Stimulated activated CD8-positive, alpha-beta memory T cell treated with anti-CD3 and anti-CD28 coated beads, Interleukin-4, amount 100 ng/mL, for 4 hours (primary cell): ENCODE results near the gene CDH4.
"Not testable (repeated sequence)": the region's sequence is repeated elsewhere in the genome, so short reads cannot be mapped to it uniquely, and the experiment has no call there.

ENCODE experiments used
- DNase-seq, 2 donors: peaks; one replicate each; pipeline ENCODE4 v3.0.0-alpha.2; 2020; ENCODE audit warnings: low read depth in 2 of 2, low spot score in 1 of 2

The CDH4 gene

DNA sequence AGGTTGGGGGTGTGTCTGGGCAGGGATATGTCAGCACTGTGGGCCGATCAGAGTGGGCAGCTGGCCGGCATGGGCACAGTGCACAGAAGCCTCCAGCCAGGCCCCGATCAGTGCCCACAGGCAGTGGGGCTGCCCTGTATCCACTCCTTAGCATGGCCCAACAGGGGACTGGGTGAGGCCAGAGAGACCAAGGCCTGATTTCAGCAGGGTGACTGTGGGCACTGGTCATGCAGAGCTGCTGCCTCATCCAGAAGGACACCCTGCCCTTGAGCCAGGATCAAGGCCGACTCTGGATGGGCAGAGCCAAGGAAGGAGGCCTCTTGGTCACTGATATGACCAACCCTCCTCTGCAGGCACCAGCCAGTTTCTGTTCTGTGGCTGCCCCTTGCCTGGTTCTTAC, 159.7 kb downstream of the CDH4 start:
- no peak for DNase-seq

DNA sequence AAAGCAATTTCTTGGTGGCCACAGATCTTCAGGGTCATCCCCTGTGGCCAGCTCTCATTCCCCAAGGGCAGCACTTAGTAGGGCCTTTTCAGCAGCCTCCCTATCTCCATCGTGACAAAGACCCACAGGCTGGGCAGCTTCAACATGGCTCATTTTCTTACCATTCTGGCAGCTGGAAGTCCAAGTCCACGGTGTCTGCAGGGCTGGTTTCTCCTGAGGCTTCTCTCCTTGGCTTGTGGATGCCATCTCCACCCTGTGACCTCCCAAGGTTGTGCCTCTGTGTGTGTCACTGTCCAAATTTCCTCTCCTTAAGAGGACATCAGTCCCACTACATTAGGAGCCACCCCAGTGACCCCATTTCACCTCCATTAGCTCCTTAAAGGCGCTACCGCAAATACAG, 161.7 kb downstream of the CDH4 start:
- no peak for DNase-seq

DNA sequence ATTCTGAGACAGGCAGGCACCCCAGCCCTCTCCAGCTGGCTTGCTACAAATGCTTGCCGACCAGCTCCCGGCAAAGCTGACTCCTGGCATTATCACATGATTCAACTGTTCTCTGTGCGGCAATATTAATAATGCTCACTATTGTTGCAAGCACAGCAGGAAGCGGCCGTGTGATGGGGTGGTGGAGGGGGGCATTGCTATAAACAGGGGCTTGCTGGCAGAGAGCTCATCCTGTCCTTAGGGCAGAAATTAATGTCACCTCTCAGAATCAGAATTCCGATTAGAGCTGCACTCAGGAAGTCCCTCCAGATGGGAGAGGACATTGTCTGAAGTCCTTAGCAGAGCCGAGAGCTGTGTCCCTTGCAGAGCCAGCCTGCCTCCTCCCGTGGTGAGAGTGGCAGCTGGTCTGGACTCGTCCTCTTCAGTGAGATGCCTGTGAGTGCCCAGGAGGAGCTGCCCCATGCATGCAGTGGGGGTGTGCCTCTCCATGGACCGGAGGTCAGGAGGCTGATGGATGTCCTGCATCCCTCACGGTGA, 162.5 kb downstream of the CDH4 start:
- DNase-seq: no peak

DNA sequence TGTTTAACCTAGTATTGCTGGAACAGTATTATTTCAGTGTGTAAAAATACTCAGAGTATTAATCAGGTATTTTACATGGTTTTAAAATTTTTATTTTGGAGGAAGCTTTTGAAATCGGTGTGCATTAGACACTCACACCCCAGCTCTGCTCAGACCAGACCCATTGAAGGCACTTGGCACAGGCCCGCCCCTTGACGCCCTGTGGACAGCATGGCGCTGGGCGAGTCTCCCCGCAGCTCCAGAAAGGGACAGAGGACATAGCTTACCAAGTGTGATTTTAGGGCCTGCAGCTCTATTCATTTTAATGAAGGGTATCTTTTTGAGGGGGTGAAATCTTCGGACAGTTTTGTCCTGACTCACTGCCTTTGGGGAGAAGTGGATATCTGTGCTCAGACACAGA, 164.5 kb downstream of the CDH4 start:
- no peak for DNase-seq

DNA sequence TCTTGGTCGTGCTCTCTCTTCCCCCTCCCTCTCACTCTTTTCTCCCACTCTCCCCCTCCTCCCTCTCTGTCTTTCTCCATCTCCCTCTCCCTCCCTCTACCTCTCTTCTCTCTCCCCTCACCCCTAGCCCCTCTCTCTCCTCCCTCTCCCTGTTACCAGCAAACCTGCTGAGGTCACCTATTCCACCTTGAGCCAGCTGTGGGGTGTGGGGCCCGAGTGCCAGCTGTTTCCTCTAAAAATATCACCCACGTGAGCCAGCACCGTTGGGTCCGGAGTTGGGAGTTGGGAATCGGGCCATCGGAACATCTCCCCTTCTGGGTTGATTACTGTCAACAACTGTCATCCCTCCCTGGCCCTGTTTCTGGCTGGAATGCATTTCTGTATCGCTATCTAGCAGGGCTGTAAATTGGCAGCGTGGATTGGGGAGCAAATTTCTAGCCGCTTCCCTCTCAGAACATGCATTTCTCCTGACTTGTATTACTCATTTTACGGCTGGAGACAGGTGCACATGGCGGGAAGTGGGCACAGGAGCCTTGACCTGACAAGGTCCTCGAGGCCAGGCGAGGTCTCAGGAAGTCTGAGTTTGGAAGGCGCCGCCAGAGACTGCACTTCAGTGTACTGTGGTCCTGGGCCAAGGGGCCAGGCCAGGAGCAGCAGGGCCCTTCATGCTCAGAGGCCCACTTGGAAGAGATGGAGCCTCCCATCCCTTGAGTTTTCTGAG, 165.3 kb downstream of the CDH4 start:
- no peak for DNase-seq

DNA sequence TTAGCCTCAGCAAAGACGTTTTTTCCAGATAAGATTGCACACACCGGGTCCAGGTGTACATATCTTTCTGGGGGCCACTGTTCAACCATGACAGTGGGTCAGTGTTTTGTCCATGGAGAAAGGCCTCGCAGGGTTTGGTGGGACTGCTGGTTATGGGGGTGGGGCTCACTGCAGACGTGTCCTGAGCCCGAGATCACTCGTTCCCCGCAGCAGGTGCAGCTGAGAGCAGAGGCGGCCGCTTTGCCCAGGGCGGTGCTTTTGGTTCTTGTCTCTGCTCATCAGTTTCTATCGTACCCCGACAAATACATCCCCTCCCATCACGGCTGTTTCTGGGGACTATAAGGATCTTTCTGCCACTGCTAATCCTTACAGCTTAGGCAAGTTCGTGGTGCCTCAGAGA, 166.9 kb downstream of the CDH4 start:
- no peak for DNase-seq

DNA sequence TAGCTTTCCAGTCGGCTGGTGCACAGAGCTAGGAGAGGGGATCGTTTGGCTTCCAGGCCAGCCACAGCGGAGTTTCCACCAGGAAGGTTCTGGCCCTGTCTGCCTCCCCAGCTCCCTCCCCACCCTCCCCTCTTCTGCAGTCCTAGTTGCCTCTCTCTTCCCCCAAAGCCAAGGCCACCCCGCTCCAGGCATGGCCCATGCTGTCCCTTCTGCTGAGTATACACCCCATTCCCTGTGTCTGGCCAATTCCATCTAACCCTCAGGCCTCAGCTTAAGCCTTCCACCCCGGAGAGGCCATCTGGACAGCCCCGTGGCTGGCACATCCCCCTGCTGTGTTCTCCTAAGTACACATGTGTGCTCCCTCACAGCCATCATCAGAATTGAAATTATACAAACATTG, 167.4 kb downstream of the CDH4 start:
- no peak for DNase-seq

DNA sequence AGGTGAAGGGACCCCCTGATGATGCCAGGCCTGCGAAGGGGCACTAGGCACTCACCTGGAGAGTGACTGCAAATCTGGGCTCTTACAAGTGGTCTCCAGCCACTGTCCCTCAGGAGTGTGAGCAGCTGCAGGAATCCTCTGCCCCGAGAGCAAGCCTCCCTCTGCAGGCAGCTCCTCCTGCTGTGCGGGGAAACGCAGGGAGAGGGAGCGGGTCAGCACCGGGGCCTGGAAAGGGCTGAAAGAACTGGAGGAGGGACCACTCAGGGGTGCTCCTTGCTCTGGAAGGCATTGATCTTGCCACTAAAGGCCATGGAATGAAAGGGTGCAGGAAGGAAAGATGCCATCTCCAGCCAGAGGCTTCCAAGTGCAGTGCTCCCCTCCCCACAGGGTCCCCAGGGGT, 168.0 kb downstream of the CDH4 start:
- no peak for DNase-seq

DNA sequence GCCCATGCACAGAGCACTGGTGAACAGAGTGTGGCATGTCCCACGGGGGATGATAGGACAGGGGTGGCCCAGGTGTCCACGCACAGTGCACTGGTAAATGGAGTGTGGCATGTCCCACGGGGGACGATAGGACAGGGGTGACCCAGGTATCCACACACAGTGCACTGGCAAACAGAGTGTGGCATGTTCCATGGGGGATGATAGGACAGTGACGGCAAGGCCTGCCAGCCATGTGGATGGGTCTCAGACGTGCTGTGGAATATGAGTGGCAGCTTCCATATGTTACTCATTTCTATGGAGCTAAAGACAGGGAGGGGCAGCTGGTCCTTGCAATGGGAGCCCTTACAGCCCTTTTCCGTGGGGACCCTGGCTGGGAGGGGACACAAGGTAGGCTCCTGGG, 168.7 kb downstream of the CDH4 start:
- no peak for DNase-seq

DNA sequence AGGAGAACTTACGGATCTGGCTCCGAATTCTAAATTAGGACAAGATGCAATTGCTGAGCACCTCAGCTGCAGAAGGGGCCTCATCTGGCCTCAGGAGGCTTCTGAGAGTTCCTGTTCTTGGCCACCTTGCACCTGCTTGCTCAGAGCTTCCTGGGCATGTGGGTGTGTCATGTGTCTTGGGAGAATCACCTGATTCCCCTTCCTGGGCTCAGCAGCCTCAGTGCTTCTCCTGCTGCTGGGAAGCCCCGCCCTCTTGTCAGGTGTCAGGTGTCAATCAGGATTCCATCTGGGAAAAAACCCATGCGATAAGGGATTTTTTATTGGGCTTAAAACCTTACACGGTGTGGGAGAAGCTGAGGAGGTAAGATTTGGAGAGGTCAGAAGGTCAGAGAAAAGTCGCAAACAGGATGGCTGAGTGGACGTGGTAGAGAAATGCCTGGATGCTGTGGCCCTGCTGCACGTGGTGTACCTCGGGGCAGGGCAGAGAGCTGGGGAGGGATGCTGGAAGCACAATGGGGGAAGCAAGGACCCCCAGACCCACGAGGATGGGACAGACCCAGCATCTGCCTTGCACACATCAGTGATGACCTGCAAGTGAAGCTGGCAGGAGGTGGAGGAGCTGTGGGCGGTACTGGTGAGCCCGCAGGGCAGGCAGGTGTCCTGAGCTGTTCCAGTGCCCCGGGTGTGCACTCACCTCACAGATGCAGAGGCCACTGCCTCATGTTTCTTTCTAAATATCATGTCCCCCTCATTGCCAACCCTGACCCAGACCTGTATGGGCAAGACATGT, 170.8 kb downstream of the CDH4 start:
- DNase-seq: no peak

DNA sequence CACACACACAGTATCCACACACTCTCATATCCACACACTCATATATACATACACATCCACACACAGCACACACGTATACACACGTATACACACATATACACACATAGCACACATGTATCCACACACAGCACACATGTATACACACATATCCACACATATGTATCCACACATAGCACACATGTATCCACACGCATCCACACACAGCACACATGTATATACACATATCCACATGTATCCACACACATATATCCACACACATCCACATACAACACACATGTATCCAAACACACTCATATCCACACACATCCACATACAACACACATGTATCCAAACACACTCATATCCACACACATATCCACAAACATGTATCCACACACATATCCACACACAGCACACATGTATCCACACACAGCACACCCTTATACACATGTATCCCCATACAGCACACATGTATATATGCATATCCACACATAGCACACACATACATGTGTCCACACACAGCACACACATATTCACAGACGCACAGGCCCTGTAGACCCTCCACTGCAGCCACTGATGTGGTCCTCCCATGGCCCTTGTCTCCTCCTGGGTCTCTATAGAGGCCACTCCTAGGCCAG, 172.1 kb downstream of the CDH4 start:
- DNase-seq: no peak

DNA sequence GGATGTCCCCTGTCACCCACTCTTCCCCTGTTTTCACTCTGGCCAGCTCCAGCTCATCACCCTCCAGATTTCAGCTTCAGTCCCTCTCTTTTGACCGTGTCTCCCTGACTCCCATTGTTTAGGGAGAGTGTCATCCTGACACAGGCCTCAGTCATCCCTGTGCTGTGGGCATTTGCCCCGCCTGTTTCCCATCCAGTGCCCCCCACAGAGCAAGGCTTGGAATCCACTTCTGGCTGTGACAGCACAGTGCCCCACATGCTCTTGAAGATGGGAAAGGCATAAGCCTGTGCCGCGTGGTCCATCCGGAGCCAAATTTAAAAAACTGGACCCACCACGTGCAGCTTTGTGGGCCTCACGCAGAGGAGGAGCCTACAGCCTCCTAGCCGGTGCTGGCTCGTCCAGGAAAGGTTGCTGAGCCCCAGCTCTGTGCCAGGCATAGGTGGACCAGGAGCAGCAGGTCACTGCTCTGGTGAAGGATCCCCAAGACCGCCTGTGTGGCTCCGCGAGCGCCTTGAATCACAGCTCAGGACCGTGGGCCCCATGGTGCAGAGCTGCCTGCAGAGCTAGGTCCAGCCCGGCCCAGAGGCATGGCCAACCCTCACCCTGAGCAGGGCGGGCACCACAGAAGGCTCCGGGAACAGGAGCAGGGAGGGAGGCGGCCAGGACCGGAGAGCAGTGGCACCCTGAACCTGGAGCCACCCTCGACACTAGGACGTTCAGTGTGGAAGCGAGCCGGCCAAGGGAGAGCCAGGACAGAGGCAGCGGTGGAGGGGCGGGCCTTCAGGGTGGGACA, 172.8 kb downstream of the CDH4 start:
- no peak for DNase-seq

DNA sequence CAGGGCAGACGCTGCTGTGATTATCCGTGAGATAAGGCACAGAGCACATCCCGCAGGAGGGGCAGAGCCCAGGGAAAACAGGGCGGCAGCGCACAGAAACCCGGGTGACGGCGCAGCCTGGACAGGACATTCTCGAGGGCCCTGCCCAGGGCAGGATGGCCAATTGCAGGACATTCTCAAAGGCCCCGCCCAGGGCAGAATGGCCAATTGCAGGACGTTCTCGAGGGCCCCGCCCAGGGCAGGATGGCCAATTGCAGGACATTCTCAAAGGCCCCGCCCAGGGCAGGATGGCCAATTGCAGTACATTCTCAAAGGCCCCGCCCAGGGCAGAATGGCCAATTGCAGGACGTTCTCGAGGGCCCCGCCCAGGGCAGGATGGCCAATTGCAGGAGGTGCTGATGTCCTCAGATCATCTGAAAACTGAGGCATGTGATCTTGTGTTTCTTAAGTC, 173.5 kb downstream of the CDH4 start:
- DNase-seq: not testable (repeated sequence)

DNA sequence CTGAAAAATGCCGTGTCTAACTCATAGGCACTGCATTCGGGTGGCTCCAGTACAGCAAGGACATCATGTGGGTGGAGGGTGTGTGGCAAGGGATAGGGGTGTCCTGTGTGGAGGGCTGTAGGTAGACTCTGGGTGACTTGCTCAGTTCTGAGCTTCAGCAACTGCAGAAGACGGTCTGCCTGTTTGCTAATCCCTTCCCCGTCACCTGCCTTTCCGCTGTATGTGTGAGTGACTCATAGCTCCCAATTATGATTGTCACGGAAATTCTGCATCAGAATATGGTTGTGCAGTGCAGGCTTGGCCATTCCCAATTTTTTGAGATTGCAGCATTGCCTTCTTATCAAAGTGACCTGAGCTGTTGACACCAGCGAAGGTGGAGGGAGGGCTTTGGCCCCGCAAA, 174.3 kb downstream of the CDH4 start:
- DNase-seq: no peak

DNA sequence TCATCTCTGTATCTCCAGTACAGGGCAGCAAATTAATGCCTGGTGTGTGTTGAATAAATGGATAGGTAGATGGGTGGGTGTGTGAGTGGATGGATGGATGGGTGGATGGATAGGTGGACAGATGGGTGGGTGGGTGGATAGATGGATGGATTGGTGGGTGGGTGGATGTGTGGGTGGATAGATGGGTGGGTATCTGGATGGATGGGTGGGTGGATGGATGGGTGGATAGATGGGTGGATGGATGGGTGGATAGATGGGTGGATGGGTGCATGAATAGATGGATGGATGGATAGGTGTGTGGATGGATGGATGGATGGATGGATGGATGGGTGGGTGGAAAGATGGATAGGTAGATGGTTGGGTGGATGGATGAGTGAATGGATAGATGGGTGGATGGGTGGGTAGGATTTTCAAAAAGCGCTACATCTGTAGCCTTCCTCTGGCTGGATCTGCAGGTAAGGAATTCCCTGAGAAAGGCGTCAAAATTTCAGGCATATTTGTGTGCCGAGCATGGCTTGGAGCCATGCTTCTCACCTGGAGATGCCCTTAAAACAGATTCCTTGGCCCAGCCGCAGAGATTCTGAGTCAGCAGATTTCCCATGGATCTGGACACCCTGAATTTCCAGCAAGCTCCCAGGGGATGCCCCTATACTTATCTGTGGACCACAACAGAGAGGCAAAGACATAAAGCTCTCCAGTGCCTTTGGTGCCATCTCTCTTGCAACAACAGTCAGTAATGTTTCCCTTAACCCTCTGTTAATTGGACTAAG, 177.6 kb downstream of the CDH4 start:
- no peak for DNase-seq

DNA sequence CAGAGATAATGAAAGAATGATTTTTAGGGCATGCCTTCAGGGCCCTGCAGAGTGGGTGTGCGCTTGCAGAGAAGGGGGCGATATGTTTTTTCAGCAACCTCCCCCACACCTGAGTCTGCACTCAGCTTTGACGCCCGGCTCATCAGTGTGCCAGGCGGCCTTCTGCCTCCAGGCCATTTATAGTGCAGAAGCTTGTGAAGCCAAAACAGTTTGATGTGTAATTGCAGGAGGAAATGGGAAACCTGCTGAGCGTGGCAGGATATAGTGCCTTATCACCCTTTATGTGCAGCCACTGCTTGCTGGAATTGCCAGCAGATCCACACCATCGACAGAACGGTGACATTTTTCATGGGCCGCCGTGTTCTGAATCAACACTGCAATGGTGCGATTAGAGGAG, 178.2 kb downstream of the CDH4 start:
- DNase-seq: no peak

DNA sequence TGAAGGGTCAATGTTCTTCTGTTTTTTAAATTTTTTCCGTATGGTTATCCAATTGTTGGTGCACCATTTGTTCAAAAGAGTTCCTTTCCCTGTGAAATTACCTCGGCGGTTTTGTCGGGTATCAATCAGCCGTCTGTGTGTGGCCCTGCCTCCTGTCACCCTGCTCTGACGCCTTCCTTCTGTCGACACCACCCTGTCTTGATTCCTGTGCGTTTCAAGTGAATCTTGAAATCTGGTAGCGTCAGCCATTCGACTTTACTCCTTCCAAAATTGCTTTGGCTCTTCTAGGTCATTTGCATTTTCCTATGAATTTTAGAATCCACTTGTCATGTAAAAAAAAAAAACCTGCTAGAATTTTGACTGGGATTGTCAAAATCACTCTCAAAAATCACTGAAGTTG, 181.1 kb downstream of the CDH4 start:
- no peak for DNase-seq

DNA sequence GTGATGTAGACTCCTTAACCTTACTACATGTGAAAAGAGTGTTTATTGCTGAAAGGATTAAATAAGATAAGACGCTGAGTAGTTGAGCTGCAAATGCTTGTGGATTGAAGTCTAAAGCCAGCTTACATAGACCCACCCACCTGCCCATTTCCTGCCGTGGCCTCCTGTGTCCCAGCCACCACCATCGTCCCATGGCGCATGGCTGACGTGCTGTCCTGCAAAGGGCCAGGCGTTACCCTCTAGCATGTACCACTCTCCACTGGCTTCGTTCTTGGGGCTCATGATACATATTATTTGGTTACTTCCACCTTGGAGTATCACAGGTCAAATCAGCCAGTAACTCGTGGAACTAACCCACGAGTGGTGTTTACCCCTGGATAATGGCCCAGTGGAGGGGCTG, 181.8 kb downstream of the CDH4 start:
- no peak for DNase-seq

DNA sequence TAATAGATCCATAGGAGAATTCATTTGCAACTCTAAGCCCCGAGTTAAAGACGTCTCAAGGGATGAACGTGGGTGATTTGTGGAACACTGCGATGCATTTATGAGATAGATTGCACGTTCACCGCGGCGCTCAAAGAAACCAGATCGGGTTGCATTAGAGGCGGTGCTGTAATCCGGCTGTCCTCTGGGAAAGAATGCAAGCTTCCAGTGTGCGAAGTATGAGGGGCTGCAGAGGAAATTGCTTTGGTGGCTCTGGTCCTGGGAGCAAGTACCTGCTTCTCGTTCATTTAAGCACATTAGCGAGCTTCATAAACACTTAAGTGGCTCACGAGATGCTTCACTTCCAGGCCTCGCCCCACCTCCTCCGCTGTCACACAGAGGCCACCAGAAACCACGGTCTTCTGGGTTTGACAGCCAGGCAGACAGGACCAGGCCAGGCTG, 182.3 kb downstream of the CDH4 start:
- DNase-seq: no peak

DNA sequence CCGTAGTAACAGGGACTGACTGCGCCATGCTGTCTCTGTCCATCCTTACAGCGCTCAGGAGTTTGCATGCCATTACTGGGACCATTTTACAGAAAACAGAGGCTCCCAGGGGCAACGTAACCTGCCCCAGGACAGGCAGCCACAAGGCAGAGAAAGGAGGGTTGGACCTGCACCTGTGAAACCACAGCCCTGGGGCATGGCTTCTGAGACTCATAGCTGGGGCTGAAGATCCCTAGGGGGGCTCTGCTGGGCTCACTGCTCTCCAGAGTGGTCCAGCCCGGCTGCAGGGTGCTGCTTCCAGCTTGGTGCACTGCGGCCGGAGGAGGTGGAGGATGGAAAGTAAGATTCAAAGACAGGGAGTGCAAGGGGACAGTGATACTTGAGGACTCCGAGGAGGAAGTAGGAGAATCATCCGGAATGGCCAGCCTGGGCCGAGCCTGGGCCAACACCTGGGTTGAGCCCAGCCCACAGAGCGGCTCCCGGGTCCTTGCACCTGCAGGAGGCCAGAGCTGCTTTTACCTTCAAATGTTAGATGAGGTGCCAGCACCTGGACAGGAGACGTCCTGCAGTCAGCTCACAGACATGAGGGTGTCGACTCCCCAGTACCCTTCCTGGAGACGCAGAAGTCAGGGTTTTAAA, 183.2 kb downstream of the CDH4 start:
- no peak for DNase-seq
